Naive thymus-derived CD4-positive, alpha-beta T cell (primary cell): Measurements from ENCODE around the gene TCOF1. TPM values are rescaled to one million over a fixed set of nuclear protein-coding genes. Genes with fewer than 3 reads are reported as not detected.

ENCODE experiments used
- ATAC-seq: fragments of 150-1000 bp; cut with Tn5 transposase; 2 replicates; pipeline ENCODE4 v1.10.0; 2021; ENCODE audit warnings: mild to moderate bottlenecking, moderate library complexity
- CTCF ChIA-PET: fragments of 350-600 bp; sonication (Branson Sonifier 250); formaldehyde crosslinking; loops from one replicate; lab custom pipeline; 2021; ENCODE audit warnings: antibody characterized with exemption; lab: Charles Lee
- POLR2A ChIA-PET: fragments of 350-600 bp; sonication (Branson Sonifier 250); formaldehyde crosslinking; loops from one replicate; lab custom pipeline; 2021; ENCODE audit warnings: antibody characterized with exemption, inconsistent platforms; lab: Charles Lee
- DNase-seq, 9 donors: peaks; one replicate each; pipeline versions ENCODE4 v3.0.0 to v3.0.0-alpha.2; 2020 to 2022; ENCODE audit warnings: mixed read lengths in 1 of 9
- H3K27ac ChIP-seq: one replicate; pipeline ENCODE4 v1.7.0; 2013; ENCODE audit warnings: mild to moderate bottlenecking, low read depth, low read length, moderate library complexity
- H3K27me3 ChIP-seq, 2 donors: one replicate each; pipeline ENCODE4 v1.7.0; 2013; ENCODE audit warnings: low read length in 2 of 2, mild to moderate bottlenecking in 2 of 2, moderate library complexity in 2 of 2; ENCODE audit not compliant: control insufficient read depth in 2 of 2, insufficient read depth in 2 of 2
- H3K36me3 ChIP-seq, 3 experiments: 1 replicate in 2 of 3; 2 replicates in 1 of 3; pipeline ENCODE4 v1.7.0; 2013; ENCODE audit warnings: low read length in 3 of 3, mild to moderate bottlenecking in 3 of 3, moderate library complexity in 1 of 3; ENCODE audit not compliant: insufficient read depth in 3 of 3, control insufficient read depth in 2 of 3
- H3K4me1 ChIP-seq, 2 donors: one replicate each; pipeline ENCODE4 v1.7.0; 2013; ENCODE audit warnings: low read length in 2 of 2, mild to moderate bottlenecking in 2 of 2, moderate library complexity in 1 of 2; ENCODE audit not compliant: control insufficient read depth in 2 of 2, insufficient read depth in 2 of 2
- H3K4me3 ChIP-seq: 2 replicates; pipeline ENCODE4 v1.7.0; 2013; ENCODE audit warnings: mild to moderate bottlenecking, low read length
- H3K9me3 ChIP-seq, 3 experiments: 1 replicate in 2 of 3; 2 replicates in 1 of 3; pipeline ENCODE4 v1.7.0; 2013; ENCODE audit warnings: low read length in 3 of 3; ENCODE audit not compliant: control insufficient read depth in 2 of 3
- H3K27ac Mint-ChIP-seq, 9 donors: one replicate each; pipeline ENCODE4 v1.8.0; 2020 to 2022; ENCODE audit warnings: mixed read lengths in 9 of 9, mild to moderate bottlenecking in 8 of 9, moderate library complexity in 5 of 9, inconsistent platforms in 2 of 9
- H3K27me3 Mint-ChIP-seq, 5 donors: one replicate each; pipeline ENCODE4 v1.8.0; 2021 to 2022; ENCODE audit warnings: mixed read lengths in 5 of 5, mild to moderate bottlenecking in 1 of 5
- H3K36me3 Mint-ChIP-seq, 5 donors: one replicate each; pipeline ENCODE4 v1.8.0; 2020 to 2022; ENCODE audit warnings: mixed read lengths in 5 of 5, mild to moderate bottlenecking in 3 of 5, inconsistent platforms in 1 of 5
- H3K4me1 Mint-ChIP-seq, 7 donors: one replicate each; pipeline ENCODE4 v1.8.0; 2020 to 2022; ENCODE audit warnings: mixed read lengths in 7 of 7, mild to moderate bottlenecking in 3 of 7, inconsistent platforms in 1 of 7
- H3K4me3 Mint-ChIP-seq, 10 donors: one replicate each; pipeline ENCODE4 v1.8.0; 2020 to 2022; ENCODE audit warnings: mild to moderate bottlenecking in 10 of 10, mixed read lengths in 10 of 10, moderate library complexity in 6 of 10, inconsistent platforms in 2 of 10
- H3K9me3 Mint-ChIP-seq, 11 donors: one replicate each; pipeline ENCODE4 v1.8.0; 2020 to 2022; ENCODE audit warnings: mixed read lengths in 11 of 11, mild to moderate bottlenecking in 4 of 11, inconsistent platforms in 1 of 11, moderate library complexity in 1 of 11
- intact Hi-C, 2 donors: fragments of 100-400 bp; cut with micrococcal nuclease; formaldehyde crosslinking; loops; one replicate each; pipeline ENCODE4 v1.15.1; 2023
- polyA plus RNA-seq, 2 donors: library from polyadenylated mRNA; unstranded; fragments of 300-500 nt; fragmentation: Illumina TruSeq; gene quantifications; one replicate each; pipeline ENCODE4 v1.2.3, GENCODE V29; 2021
- total RNA-seq, 6 experiments: library from RNA in 5 of 6; stranded (reverse) in 5 of 6; gene quantifications; 1 replicate in 5 of 6; 2 replicates in 1 of 6; pipeline ENCODE4 v1.2.3 and lab custom pipeline; 2021 to 2026

TCOF1 gene
- total and polyA plus RNA-seq, 7 experiments from 2014 or later: 3.9 to 60.0 (median 50.3) TPM

GRCh38 chr5:150329881-150330876, 27.3 kb upstream of the TCOF1 start:
- H3K4me1 ChIP-seq: no peaks in the 10 kb centered on the region
- H3K27me3 ChIP-seq: no peaks in the 10 kb centered on the region
- peaks cover 0 to 9% (median 0%) of the 10 kb centered on the region in 5 donors for H3K27me3 Mint-ChIP-seq
- peaks cover 0 to 2% (median 0%) of the 10 kb centered on the region in 7 donors for H3K4me1 Mint-ChIP-seq
- H3K27ac Mint-ChIP-seq: peak overlapping the region in 2 of 9 donors; percentile 15 to 63
- H3K4me3 ChIP-seq: no peak overlapping the region
- H3K36me3 ChIP-seq: no peaks in the 10 kb centered on the region
- intact Hi-C loops: no loop called here
- ChIA-PET CTCF (no interaction called here), POLR2A (no interaction called here)
- no peak overlapping the region for H3K27ac ChIP-seq
- H3K9me3 ChIP-seq: no peaks in the 10 kb centered on the region
- no peaks in the 10 kb centered on the region for H3K36me3 Mint-ChIP-seq
- DNase-seq (no peak), ATAC-seq (no peak)
- H3K9me3 Mint-ChIP-seq: no peaks in the 10 kb centered on the region
- no peak overlapping the region for H3K4me3 Mint-ChIP-seq

GRCh38 chr5:150333400-150333799, 24.1 kb upstream of the TCOF1 start:
- ATAC-seq: no peak
- Histone ChIP-seq H3K4me3 (no peak overlapping the region), H3K27me3 (no peaks in the 10 kb centered on the region), H3K9me3 (no peaks in the 10 kb centered on the region), H3K4me1 (no peaks in the 10 kb centered on the region), H3K36me3 (no peaks in the 10 kb centered on the region), H3K27ac (no peak overlapping the region)
- Mint-ChIP-seq H3K4me3 (no peak overlapping the region), H3K27ac (no peak overlapping the region), H3K4me1 (peaks cover 0 to 2% (median 0%) of the 10 kb centered on the region in 7 donors), H3K36me3 (no peaks in the 10 kb centered on the region), H3K27me3 (peaks cover 0 to 9% (median 0%) of the 10 kb centered on the region in 5 donors), H3K9me3 (no peaks in the 10 kb centered on the region)
- CTCF ChIA-PET: no interaction called here
- intact Hi-C loops: no loop called here
- DNase-seq: no peak
- POLR2A ChIA-PET: no interaction called here

- Mint-ChIP-seq H3K9me3 (no peaks in the 10 kb centered on the region), H3K4me1 (peaks cover 0 to under 1% (median 0%) of the 10 kb centered on the region in 7 donors), H3K27ac (no peak overlapping the region), H3K27me3 (peaks cover 0 to 4% (median 0%) of the 10 kb centered on the region in 5 donors), H3K4me3 (no peak overlapping the region), H3K36me3 (no peaks in the 10 kb centered on the region)
- H3K9me3 ChIP-seq: no peaks in the 10 kb centered on the region
- ChIA-PET CTCF (no interaction called here), POLR2A (no interaction called here)
- DNase-seq (no peak), ATAC-seq (no peak)
- H3K4me1 ChIP-seq: no peaks in the 10 kb centered on the region
- no peak overlapping the region for H3K27ac ChIP-seq
- intact Hi-C loops: no loop called here
- no peaks in the 10 kb centered on the region for H3K36me3 ChIP-seq
- H3K4me3 ChIP-seq: no peak overlapping the region
- H3K27me3 ChIP-seq: no peaks in the 10 kb centered on the region
Measured at GRCh38 chr5:150335778-150336177, 21.7 kb upstream of the TCOF1 start.

GRCh38 chr5:150338546-150338945, 19.0 kb upstream of the TCOF1 start:
- Mint-ChIP-seq H3K9me3 (peaks cover 0 to 3% (median 0%) of the 10 kb centered on the region in 11 donors), H3K36me3 (no peaks in the 10 kb centered on the region), H3K27me3 (peaks cover 0 to 4% (median 0%) of the 10 kb centered on the region in 5 donors), H3K4me3 (no peak overlapping the region), H3K4me1 (peaks cover 0 to 22% (median 0%) of the 10 kb centered on the region in 7 donors), H3K27ac (no peak overlapping the region)
- Histone ChIP-seq H3K27ac (no peak overlapping the region), H3K36me3 (no peaks in the 10 kb centered on the region), H3K4me3 (no peak overlapping the region), H3K4me1 (peaks cover 0 to 4% of the 10 kb centered on the region in 2 donors), H3K9me3 (no peaks in the 10 kb centered on the region), H3K27me3 (no peaks in the 10 kb centered on the region)
- POLR2A ChIA-PET: no interaction called here
- intact Hi-C loops: no loop called here
- DNase-seq: no peak
- CTCF ChIA-PET: no interaction called here
- ATAC-seq: no peak

- DNase-seq (no peak), ATAC-seq (no peak)
Measured at GRCh38 chr5:150339165-150339564, 18.3 kb upstream of the TCOF1 start.

GRCh38 chr5:150339841-150340240, 17.7 kb upstream of the TCOF1 start:
- H3K36me3 ChIP-seq: no peaks in the 10 kb centered on the region
- intact Hi-C loops: no loop called here
- Mint-ChIP-seq H3K4me3 (no peak overlapping the region), H3K27me3 (peaks cover 0 to 7% (median 0%) of the 10 kb centered on the region in 5 donors), H3K27ac (no peak overlapping the region), H3K4me1 (peaks cover 0 to 22% (median 0%) of the 10 kb centered on the region in 7 donors), H3K36me3 (no peaks in the 10 kb centered on the region), H3K9me3 (peaks cover 0 to 3% (median 0%) of the 10 kb centered on the region in 11 donors)
- H3K27me3 ChIP-seq: no peaks in the 10 kb centered on the region
- H3K27ac ChIP-seq: no peak overlapping the region
- ATAC-seq (no peak), DNase-seq (no peak)
- H3K9me3 ChIP-seq: no peaks in the 10 kb centered on the region
- CTCF ChIA-PET: no interaction called here
- POLR2A ChIA-PET: interaction anchor here (0.7 kb wide), 1 partner anchor 19 kb away, joined by 3 read pairs; no protein-coding TSS in a partner anchor
- no peak overlapping the region for H3K4me3 ChIP-seq
- peaks cover 0 to 4% of the 10 kb centered on the region in 2 donors for H3K4me1 ChIP-seq

More at GRCh38 chr5:150339165-150339564, 18.3 kb upstream of the TCOF1 start:
- Histone ChIP-seq H3K36me3 (no peaks in the 10 kb centered on the region), H3K4me1 (peaks cover 0 to 4% of the 10 kb centered on the region in 2 donors), H3K9me3 (no peaks in the 10 kb centered on the region), H3K27me3 (no peaks in the 10 kb centered on the region), H3K27ac (no peak overlapping the region), H3K4me3 (no peak overlapping the region)
- CTCF ChIA-PET: no interaction called here
- Mint-ChIP-seq H3K36me3 (no peaks in the 10 kb centered on the region), H3K4me1 (peaks cover 0 to 22% (median 0%) of the 10 kb centered on the region in 7 donors), H3K27ac (no peak overlapping the region), H3K9me3 (peaks cover 0 to 3% (median 0%) of the 10 kb centered on the region in 11 donors), H3K4me3 (no peak overlapping the region), H3K27me3 (peaks cover 0 to 4% (median 0%) of the 10 kb centered on the region in 5 donors)
- intact Hi-C loops: no loop called here
- POLR2A ChIA-PET: interaction anchor here (0.7 kb wide), 1 partner anchor 20 kb away, joined by 3 read pairs; no protein-coding TSS in a partner anchor
